Duodenal mucosa (tissue), 2 donors: ENCODE data around the gene TADA2A.

Experiments
- H3K27ac ChIP-seq: one replicate; pipeline ENCODE4 v1.7.0; 2013; ENCODE audit warnings: low read depth, low read length
- H3K27me3 ChIP-seq, 2 donors: one replicate each; pipeline ENCODE4 v1.7.0; 2013; ENCODE audit warnings: low read length in 2 of 2, control low read depth in 1 of 2; ENCODE audit not compliant: insufficient read depth in 2 of 2, control insufficient read depth in 1 of 2
- H3K36me3 ChIP-seq, 2 donors: one replicate each; pipeline ENCODE4 v1.7.0; 2013; ENCODE audit warnings: low read length in 2 of 2, control low read depth in 1 of 2; ENCODE audit not compliant: insufficient read depth in 2 of 2, control insufficient read depth in 1 of 2
- H3K4me1 ChIP-seq, 2 donors: one replicate each; pipeline ENCODE4 v1.7.0; 2013; ENCODE audit warnings: low read length in 2 of 2, control low read depth in 1 of 2; ENCODE audit not compliant: insufficient read depth in 2 of 2, control insufficient read depth in 1 of 2
- H3K4me3 ChIP-seq, 2 donors: one replicate each; pipeline ENCODE4 v1.7.0; 2013; ENCODE audit warnings: low read length in 2 of 2, low read depth in 1 of 2
- H3K9ac ChIP-seq, 2 donors: one replicate each; pipeline ENCODE4 v1.7.0; 2013; ENCODE audit warnings: low read length in 2 of 2, low read depth in 1 of 2
- H3K9me3 ChIP-seq, 2 donors: one replicate each; pipeline ENCODE4 v1.7.0; 2013; ENCODE audit warnings: low read length in 2 of 2, control low read depth in 1 of 2; ENCODE audit not compliant: control insufficient read depth in 1 of 2

Gene TADA2A

DNA sequence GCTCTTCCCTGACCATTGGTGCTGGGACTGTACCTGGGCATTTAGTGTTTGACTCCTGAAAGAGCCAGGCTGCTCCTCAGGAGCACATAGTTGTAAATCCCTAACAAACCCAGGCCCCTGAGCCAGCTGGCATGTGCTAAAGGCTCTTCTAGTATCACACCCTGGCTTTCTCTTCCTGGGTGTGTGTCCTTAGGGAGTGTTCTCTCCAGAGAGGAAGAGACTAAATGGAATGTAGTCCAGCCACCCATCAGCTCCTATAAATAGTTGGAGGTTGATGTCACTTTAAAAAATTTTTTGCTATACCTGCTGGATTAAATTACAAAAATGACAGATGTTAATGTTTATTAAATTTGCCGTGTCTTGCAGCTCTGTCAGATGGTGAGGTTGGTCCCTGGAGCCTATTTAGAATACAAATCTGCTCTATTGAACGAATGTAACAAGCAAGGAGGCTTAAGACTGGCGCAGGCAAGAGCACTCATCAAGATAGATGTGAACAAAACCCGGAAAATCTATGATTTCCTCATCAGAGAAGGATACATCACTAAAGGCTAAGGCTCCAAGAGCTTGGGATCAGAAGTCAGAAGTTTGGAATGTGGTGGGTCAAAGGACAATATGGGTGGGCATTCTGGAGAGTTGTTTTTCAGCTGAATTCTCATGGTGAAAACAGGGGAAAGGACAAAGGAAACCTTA is 69.9 kb downstream of the TADA2A start:
- Histone ChIP-seq H3K27me3 (no peaks in the 10 kb centered on the region), H3K4me1 (no peaks in the 10 kb centered on the region), H3K9ac (no peak overlapping the region), H3K9me3 (no peaks in the 10 kb centered on the region), H3K36me3 (peaks cover 29 to 57% of the 10 kb centered on the region in 2 donors), H3K27ac (no peak overlapping the region), H3K4me3 (no peak overlapping the region)

DNA sequence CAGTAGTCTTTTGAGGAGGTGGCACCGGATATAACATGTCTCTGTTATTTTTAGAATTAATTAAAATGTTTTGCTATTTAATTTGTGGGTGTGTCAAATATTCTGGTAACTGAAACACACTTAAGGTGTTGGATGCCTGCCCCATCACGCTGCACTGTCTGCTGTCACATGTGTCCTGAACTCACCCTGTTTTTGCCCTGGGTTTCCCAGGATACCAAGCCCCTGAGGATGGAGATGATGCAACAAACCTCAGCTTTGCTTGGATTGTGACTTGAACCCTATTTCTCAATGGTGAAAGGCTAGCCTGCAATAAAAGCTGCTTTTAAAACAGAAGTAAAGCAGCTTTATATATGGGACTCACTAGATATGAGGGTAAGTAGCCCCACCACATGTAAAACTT is 71.5 kb downstream of the TADA2A start:
- Histone ChIP-seq H3K36me3 (peaks cover 27 to 55% of the 10 kb centered on the region in 2 donors), H3K9me3 (no peaks in the 10 kb centered on the region), H3K27me3 (no peaks in the 10 kb centered on the region), H3K4me1 (peaks cover 0 to 3% of the 10 kb centered on the region in 2 donors), H3K9ac (no peak overlapping the region), H3K27ac (no peak overlapping the region), H3K4me3 (no peak overlapping the region)

DNA sequence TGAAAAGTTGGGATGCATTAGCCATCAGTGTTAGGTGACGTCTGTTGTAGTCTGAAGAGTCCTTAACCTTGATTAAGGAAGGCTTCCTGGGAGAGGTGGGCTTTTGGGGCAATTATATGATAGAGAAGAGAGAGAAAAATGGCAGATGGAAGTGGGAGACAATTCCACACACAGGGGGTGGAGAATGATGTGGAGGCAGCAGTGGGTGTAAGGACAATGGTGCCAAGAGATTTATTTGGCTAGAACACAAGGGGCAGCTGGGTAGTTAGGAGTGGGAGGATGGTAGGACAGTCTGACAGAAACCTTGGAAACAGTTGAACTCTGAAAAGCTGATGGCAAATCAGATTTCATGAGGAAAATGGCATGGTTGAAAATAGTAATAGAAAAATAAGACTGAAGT is 72.3 kb downstream of the TADA2A start:
- Histone ChIP-seq H3K36me3 (peaks cover 20 to 47% of the 10 kb centered on the region in 2 donors), H3K4me3 (no peak overlapping the region), H3K4me1 (peaks cover 0 to 3% of the 10 kb centered on the region in 2 donors), H3K27ac (no peak overlapping the region), H3K27me3 (no peaks in the 10 kb centered on the region), H3K9ac (no peak overlapping the region), H3K9me3 (no peaks in the 10 kb centered on the region)

DNA sequence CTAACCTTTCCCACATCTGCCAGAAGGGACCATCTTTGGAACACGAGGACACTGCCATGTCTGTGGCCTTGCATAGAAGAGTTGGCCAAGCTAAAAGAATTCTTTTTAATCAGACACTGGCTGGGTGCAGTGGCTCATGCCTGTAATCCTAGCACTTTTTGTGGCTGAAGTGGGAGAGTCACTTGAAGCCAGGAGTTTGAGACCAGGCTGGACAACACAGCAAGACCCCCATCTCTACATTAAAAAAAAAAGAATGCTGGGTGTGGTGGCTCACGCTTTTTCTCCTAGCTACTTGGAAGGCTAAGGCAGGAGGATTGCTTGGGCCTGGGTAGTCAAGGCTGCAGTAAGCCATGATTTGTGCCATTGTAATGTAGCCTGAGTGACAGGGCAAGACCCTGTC is 73.7 kb downstream of the TADA2A start:
- no peak overlapping the region for H3K4me3 ChIP-seq
- peaks cover 14 to 39% of the 10 kb centered on the region in 2 donors for H3K36me3 ChIP-seq
- no peak overlapping the region for H3K27ac ChIP-seq
- H3K27me3 ChIP-seq = no peaks in the 10 kb centered on the region
- peaks cover 0 to 3% of the 10 kb centered on the region in 2 donors for H3K4me1 ChIP-seq
- no peak overlapping the region for H3K9ac ChIP-seq
- no peaks in the 10 kb centered on the region for H3K9me3 ChIP-seq

DNA sequence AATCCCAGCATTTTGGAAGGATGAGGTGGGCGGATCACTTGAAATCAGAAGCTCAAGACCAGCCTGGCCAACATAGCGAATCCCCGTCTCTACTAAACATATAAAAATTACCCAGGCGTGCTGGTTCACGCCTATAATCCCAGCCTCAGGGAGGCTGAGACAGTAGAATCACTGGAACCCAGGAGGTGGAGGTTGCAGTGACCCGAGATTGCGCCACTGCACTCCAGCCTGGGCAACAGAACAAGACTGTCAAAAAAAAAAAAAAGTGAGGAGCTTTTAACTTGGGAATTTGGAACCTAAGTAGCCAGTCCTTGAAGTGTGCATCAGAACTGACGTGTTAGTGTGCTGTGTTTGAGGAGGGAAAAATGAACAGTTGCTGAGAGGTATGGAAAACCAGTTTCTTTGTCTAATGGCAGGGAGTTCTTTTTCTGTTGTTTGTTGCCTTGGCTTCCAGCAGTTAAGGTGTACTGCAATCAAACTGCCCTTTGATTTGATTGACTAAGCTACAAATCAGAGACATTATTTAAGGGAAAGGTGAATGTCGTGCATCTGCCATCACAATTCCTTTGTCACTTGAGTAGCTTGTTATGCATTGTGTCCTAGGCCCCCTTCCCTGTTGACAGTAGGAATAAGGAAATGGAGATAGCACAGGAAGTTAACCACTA is 74.4 kb downstream of the TADA2A start:
- no peaks in the 10 kb centered on the region for H3K27me3 ChIP-seq
- H3K36me3 ChIP-seq = peaks cover 14 to 32% of the 10 kb centered on the region in 2 donors
- H3K4me1 ChIP-seq = peaks cover 0 to 3% of the 10 kb centered on the region in 2 donors
- H3K4me3 ChIP-seq = no peak overlapping the region
- no peak overlapping the region for H3K27ac ChIP-seq
- H3K9ac ChIP-seq = no peak overlapping the region
- no peaks in the 10 kb centered on the region for H3K9me3 ChIP-seq

DNA sequence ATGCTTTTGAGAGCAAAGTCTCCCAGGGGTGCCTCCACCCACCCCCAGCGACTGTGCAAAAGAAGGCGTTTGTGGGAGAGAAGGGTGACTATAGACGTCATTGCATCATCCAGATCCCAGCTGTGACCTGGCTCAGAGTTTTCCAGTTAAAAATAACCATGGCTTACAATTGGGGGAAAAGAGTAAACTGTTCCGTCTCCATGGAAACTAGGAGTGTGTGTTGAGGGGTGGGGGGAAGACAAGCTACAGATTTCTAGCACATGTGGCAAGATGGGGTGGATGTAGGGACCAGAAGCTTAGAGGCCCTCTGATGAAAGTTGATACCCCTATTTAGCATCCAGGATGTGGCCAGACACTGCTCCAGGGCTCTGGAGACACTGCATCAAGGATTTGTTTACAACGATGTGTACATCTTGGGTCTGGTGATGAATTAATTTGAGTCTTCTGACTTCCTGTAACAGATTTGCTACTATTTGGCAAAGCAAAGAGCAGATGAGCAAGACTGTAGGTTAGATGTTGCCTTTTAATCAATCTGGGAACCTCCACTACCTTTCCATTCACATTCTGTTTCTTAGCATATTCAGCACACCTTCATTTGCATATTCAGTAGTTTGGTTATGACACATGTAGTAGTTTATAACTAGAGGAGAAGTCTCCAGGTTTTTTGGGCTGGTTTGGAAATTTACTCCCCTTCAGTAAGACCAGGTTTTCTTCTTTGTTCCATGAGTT is 76.8 kb downstream of the TADA2A start:
- H3K27me3 ChIP-seq = no peaks in the 10 kb centered on the region
- H3K36me3 ChIP-seq = peaks cover 2 to 8% of the 10 kb centered on the region in 2 donors
- H3K27ac ChIP-seq = no peak overlapping the region
- peaks cover 7 to 10% of the 10 kb centered on the region in 2 donors for H3K4me1 ChIP-seq
- no peak overlapping the region for H3K4me3 ChIP-seq
- no peak overlapping the region for H3K9ac ChIP-seq
- H3K9me3 ChIP-seq = no peaks in the 10 kb centered on the region

DNA sequence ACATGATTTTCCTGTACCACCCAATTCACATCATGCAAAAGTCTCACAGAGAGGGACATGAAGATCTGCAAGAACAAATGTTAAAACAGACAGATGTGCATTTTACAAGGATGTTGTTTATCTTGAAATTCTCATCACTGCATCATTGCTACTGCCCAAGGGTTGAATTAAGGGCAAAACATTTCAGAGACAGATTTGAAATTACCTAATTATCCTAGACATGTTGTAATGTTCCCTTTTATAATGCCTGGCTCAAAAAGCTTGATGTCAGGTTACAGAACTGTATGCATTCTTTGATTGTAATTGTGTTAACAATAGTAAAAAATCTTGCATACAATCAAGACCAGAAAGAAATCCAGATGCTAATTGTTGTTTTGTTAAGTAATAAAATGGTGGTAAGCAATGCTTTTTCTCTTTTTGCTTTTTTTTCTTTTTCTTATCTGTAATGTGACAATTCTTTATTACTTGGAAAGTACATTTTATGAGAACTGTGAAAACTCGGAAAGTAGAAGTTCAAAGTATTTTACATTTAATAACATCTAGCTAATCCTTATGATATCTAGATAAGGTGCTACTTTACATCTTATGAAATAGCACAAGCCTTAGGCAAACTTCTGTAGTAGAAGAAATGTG is 79.4 kb downstream of the TADA2A start:
- Histone ChIP-seq H3K9me3 (no peaks in the 10 kb centered on the region), H3K4me1 (peaks cover 15 to 20% of the 10 kb centered on the region in 2 donors), H3K9ac (no peak overlapping the region), H3K27ac (no peak overlapping the region), H3K27me3 (no peaks in the 10 kb centered on the region), H3K36me3 (no peaks in the 10 kb centered on the region), H3K4me3 (no peak overlapping the region)

DNA sequence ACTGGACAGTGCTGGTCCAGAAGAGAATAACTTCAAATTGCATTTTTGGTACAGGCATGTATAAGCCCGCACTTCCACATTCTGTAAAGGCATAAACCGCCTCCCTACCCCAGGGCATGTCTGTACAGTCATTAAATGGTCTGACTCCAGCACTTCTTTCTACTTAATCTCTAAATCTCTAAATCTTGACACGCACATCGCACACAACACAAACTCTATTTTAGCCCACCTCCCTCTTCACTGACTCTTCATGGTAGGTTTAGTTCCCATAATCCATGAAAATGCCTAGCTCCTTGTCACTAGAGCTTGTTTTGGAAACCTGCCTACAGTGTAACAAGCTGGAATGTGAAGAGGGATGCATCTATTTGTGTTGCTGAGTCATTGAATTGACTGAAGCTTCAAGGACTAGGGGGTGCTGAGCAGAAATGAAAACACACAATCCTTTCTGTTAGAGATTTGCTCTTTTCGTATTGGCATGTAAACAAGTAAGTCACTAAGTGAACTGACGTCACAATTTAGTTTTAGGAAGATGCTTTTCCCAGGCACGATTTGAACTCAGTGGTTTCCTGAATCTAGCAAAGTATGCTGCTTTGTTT is 81.4 kb downstream of the TADA2A start:
- Histone ChIP-seq H3K4me3 (peak overlapping the region; percentile 70 to 81), H3K4me1 (peaks cover 12 to 23% of the 10 kb centered on the region in 2 donors), H3K9me3 (no peaks in the 10 kb centered on the region), H3K36me3 (no peaks in the 10 kb centered on the region), H3K27me3 (no peaks in the 10 kb centered on the region), H3K9ac (peak overlapping the region; percentile 55 to 60), H3K27ac (peak overlapping the region; percentile 1)

DNA sequence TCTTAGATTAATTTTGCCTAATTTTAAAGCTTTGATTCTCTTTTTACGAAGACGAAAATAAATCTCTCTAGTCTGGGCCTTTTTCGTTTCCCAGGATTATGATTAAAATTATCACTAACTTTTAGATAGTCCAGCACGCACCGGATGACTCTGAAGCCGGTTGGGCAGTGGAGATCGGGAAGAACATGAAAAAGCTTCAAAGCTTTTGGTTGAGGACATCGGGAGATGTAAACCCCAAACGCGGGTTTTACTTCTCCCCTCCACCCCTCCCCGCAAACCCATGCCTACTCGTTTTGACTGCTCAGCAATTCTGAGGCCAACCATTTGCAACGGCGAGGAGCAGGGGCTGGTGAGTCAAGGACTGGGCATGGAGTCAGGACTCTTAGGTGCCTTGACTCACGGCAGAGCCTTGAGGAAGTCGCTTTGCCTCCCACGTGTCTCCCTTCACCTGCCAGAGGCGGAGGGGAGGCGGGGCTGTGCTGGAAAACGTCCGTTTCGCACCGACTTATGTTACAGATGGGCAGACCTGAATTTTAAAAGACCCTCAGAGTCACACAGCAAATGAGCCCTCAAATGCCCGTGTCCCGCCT is 82.0 kb downstream of the TADA2A start:
- no peaks in the 10 kb centered on the region for H3K27me3 ChIP-seq

More for the DNA sequence above, 82.0 kb downstream of the TADA2A start:
- Histone ChIP-seq H3K4me3 (peak overlapping the region; percentile 70 to 81), H3K9ac (peak overlapping the region; percentile 55 to 60), H3K9me3 (no peaks in the 10 kb centered on the region), H3K27ac (peak overlapping the region; percentile 76), H3K36me3 (no peaks in the 10 kb centered on the region), H3K4me1 (peaks cover 12 to 23% of the 10 kb centered on the region in 2 donors)
